ENCODE data around the gene RSPO3.

RSPO3 gene

DNA sequence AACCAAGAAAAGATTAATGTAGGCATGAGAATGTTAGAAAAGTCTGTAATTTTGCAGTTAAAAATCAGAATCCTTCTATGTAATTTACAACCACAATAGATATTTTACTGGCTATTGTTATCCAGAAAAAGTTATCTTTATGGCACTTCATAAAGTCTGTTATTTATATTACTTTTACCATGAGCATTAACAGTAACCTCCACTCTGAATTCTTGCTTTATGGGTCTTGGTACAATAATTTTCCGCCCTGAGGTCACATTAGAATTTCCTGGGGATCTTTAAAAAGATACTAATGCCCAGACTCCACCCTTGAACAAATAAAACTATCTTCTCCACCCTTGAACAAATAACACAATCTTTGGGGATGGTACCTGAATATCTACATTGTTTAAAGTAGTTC is 9.6 kb downstream of the RSPO3 start:
- Histone ChIP-seq H3K27me3 (peaks cover 5% of the 10 kb centered on the region; the same call in 1 of the 2 replicates), H3K4me1 (no peaks in the 10 kb centered on the region; the same call in 1 of the 2 replicates), H3K4me3 (ENCODE audit: low read depth, low read length) (no peak overlapping the region), H3K36me3 (no peaks in the 10 kb centered on the region), H3K9me3 (no peaks in the 10 kb centered on the region)
- TF ChIP-seq, protein P1, sequence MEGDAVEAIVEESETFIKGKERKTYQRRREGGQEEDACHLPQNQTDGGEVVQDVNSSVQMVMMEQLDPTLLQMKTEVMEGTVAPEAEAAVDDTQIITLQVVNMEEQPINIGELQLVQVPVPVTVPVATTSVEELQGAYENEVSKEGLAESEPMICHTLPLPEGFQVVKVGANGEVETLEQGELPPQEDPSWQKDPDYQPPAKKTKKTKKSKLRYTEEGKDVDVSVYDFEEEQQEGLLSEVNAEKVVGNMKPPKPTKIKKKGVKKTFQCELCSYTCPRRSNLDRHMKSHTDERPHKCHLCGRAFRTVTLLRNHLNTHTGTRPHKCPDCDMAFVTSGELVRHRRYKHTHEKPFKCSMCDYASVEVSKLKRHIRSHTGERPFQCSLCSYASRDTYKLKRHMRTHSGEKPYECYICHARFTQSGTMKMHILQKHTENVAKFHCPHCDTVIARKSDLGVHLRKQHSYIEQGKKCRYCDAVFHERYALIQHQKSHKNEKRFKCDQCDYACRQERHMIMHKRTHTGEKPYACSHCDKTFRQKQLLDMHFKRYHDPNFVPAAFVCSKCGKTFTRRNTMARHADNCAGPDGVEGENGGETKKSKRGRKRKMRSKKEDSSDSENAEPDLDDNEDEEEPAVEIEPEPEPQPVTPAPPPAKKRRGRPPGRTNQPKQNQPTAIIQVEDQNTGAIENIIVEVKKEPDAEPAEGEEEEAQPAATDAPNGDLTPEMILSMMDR (IDR thresholded peaks at IDR 0.05; ENCODE audit: low read depth, low read length): no peak
- no peak for DNase-seq

DNA sequence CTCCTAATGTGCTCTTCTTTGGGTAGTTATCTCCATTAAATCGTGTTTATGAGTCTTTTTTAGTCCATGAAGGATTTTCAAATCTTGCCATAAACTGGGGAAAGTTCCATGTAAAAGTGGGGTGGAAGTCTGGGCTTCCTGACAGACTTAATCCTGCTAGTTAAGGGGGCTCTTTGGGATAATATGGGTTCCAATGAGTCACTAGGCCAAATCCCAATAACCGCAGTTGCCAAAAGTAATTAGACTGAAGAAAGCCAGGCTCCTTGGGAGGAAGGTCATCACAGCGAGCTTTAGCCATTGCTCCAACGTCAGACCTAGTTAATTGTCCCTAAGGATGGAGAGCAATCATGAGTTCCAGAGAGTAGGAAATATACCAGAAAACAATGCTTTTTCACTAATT is 10.8 kb downstream of the RSPO3 start:
- no peaks in the 10 kb centered on the region; the same call in 1 of the 2 replicates for H3K4me1 ChIP-seq
- DNase-seq: no peak
- H3K9me3 ChIP-seq: no peaks in the 10 kb centered on the region
- no peaks in the 10 kb centered on the region; the same call in 1 of the 2 replicates for H3K27me3 ChIP-seq
- TF ChIP-seq, protein P1 (IDR thresholded peaks at IDR 0.05; ENCODE audit: low read depth, low read length): no peak
- H3K4me3 ChIP-seq (ENCODE audit: low read depth, low read length): no peak overlapping the region
- no peaks in the 10 kb centered on the region for H3K36me3 ChIP-seq

DNA sequence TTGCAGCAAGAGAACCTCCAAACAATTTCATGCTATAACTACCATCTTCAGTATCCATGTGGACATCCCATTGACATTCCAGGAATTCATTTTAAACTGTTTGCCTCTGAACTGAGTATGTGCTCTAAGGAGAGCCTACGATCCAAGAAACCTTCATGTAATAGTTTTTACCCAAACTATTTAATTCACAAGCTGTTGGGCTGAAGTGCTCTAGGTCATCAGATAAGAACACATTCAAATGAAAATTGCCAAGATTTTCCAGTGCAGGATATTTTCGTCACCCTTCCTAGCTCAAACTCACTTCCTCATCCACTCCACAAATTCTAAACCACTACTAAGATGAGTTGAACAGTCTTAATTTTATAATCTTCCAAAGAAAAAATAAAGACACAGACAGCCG is 12.8 kb downstream of the RSPO3 start:
- Histone ChIP-seq H3K9me3 (no peaks in the 10 kb centered on the region), H3K4me3 (ENCODE audit: low read depth, low read length) (no peak overlapping the region), H3K27me3 (no peaks in the 10 kb centered on the region; the same call in 1 of the 2 replicates), H3K36me3 (no peaks in the 10 kb centered on the region), H3K4me1 (no peaks in the 10 kb centered on the region; the same call in 1 of the 2 replicates)
- TF ChIP-seq, protein P1 (IDR thresholded peaks at IDR 0.05; ENCODE audit: low read depth, low read length): no peak
- DNase-seq: no peak

DNA sequence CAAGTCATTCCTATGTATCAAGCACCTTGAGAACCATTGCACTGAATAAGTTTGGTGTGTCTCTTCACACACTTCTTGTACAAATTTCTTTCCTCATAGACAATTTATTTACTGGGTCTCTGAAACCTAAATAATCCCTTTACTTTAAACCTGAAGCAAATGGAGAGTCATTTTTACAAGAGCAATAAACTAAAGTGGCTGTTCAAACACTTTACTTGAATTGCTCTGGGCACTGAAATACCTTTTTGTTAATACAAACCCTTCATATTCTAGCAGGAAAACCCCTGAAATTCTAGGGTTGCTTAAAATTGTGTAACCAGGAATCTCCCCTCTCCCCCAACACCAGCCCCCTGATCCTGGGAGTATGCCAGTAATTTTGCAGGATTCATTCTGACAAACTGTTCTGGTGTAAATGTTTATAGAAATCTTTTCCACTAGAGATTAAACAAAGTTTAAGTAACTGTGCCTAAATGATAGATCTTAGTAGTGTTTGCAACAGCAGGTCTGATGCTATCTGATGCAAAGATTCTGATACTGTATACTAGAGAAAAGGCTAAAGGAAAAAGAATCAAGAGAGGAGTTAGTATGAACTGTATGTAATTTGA is 13.4 kb downstream of the RSPO3 start:
- no peak overlapping the region for H3K4me3 ChIP-seq (ENCODE audit: low read depth, low read length)
- H3K4me1 ChIP-seq: no peaks in the 10 kb centered on the region; the same call in 1 of the 2 replicates
- no peaks in the 10 kb centered on the region for H3K9me3 ChIP-seq
- H3K36me3 ChIP-seq: no peaks in the 10 kb centered on the region
- no peak for DNase-seq
- no peaks in the 10 kb centered on the region; the same call in 1 of the 2 replicates for H3K27me3 ChIP-seq
- TF ChIP-seq, protein P1 (IDR thresholded peaks at IDR 0.05; ENCODE audit: low read depth, low read length): no peak

DNA sequence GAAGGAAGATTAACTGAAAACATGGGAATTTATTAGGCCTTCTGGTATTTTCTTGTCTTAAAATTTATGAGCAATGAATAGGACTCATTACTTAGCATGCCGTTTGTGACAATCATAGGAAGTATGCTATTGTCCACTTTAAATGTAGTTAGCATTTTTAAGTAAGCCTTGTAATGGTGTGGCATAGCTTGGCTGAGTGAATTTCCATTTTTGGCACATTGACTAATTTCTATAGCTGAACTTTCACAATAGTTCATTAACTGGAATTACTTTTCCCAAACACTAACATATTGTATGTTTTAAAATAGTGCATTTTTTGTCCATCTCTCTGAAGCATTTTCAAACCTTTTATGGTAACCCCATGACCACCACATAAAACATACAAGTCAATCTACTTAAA is 15.7 kb downstream of the RSPO3 start:
- no peaks in the 10 kb centered on the region for H3K36me3 ChIP-seq
- H3K27me3 ChIP-seq: no peaks in the 10 kb centered on the region
- no peak for DNase-seq
- TF ChIP-seq, protein P1 (IDR thresholded peaks at IDR 0.05; ENCODE audit: low read depth, low read length): no peak
- no peaks in the 10 kb centered on the region for H3K9me3 ChIP-seq
- H3K4me1 ChIP-seq: no peaks in the 10 kb centered on the region; the same call in 1 of the 2 replicates
- H3K4me3 ChIP-seq (ENCODE audit: low read depth, low read length): no peak overlapping the region

DNA sequence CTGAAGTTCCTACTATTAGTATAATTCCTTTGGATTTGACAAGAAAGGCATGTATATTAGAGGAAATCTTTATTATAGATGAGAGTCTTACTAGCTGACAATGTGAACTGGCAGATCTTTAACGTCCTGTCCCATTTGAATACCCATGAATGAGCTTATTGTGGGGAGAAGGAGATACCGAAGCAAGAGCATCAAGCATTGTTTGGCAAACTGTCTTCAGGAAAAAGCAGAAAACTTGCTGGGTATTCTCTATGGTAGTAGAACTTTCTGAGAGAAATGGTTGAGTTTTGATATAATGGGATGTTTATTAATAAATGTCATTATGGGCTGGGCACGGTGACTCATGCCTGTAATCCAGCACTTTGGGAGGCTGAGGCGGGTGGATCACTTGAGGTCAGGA is 18.3 kb downstream of the RSPO3 start:
- DNase-seq: no peak
- no peak overlapping the region for H3K4me3 ChIP-seq (ENCODE audit: low read depth, low read length)
- TF ChIP-seq, protein P1 (IDR thresholded peaks at IDR 0.05; ENCODE audit: low read depth, low read length): no peak
- no peaks in the 10 kb centered on the region for H3K4me1 ChIP-seq
- no peaks in the 10 kb centered on the region for H3K36me3 ChIP-seq
- no peaks in the 10 kb centered on the region for H3K9me3 ChIP-seq
- H3K27me3 ChIP-seq: no peaks in the 10 kb centered on the region

Measured in BE2C (cell line).